ENCODE measurements around the gene FBXL19. TPM values are rescaled to one million over a fixed set of nuclear protein-coding genes. Genes with fewer than 3 reads are reported as not detected.
A peak's percentile ranks its signal among the peaks of the same experiment; 100 is the strongest.

FBXL19 gene
- polyA plus RNA-seq, 1 of the 3 experiments (the other 2 are of a cell fraction), result 20.6 TPM

DNA sequence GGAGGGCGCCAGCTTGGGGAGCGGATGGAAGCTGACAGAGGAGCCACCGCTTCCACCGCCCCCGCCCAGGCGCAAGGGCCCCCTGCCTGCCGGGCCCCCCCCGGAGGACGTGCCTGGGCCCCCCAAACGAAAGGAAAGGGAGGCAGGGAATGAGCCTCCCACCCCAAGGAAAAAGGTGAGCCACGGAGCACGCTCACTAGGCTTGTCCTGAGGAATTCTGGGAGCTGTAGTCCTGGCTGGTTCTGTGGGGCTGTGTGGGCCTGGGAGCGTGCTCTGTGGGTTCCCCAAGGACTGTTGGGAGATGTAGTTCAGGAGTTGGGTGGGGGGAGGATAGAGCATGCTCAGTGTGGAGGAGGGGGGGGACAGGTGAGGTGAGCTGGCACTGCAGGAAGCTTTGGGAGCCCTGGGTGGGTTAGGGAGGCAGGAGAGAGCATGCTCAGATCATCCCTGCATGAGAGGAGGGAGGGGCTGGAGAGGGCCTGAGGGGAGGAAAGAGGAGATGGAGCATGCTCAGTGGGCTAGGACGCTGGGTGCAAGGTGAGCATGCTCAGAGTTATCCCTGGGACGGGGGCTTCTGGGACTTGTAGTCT is 4.5 kb downstream of the FBXL19 start:
- Histone ChIP-seq H3K27me3 (ENCODE audit: insufficient read depth) (no peaks in the 10 kb centered on the region), H3K9me3 (no peaks in the 10 kb centered on the region), H3K4me3 (ENCODE audit: low read depth in 2 of 2, low read length in 1 of 2) (no peak overlapping the region; a peak in 1 of 4 replicates), H3K9ac (no peak overlapping the region), H3K9me2 (no peaks in the 10 kb centered on the region), H3K79me2 (ENCODE audit: insufficient read depth) (peaks cover 14% of the 10 kb centered on the region), H3K36me3 (replicated peaks in 1 of 2; ENCODE audit: control insufficient read depth in 1 of 2, insufficient read depth in 2 of 2, low read length in 1 of 2) (peaks cover 25 to 55% of the 10 kb centered on the region in 2 experiments), H3K4me2 (peak overlapping the region; percentile 41; the same call in 1 of the 2 replicates), H2AFZ (ENCODE audit: low read depth) (no peak overlapping the region), H3K27ac (ENCODE audit: low read depth in 2 of 2, low read length in 1 of 2) (peak overlapping the region in 1 of 2 experiments; percentile 58; a peak in 1 of 4 replicates), H3F3A (replicated peaks; ENCODE audit: insufficient read depth) (no peaks in the 10 kb centered on the region), H4K20me1 (ENCODE audit: insufficient read depth) (no peaks in the 10 kb centered on the region), H3K4me1 (ENCODE audit: control insufficient read depth in 1 of 2, insufficient read depth in 2 of 2, low read depth in 1 of 2, low read length in 1 of 2) (peaks cover 0 to 23% of the 10 kb centered on the region in 2 experiments; a peak in 1 of 4 replicates)
- 45% methylated on average over 7 of the region's 15 CpGs for WGBS (ENCODE audit: low lambda C conversion rate)
- POLR2A ChIA-PET, result interaction anchor here (1.0 to 1.2 kb wide), 3 partner anchors 14 to 190 kb away, joined by 3 to 4 read pairs (median 4); partner anchors contain the start of gene KAT8
- CTCF ChIA-PET, result interaction anchor here (1.3 to 4.6 kb wide), 4 partner anchors 14 to 83 kb away, joined by 3 to 39 read pairs (median 10); no protein-coding TSS in a partner anchor
- peak; percentile 95 for DNase-seq
- TF ChIP-seq NRF1 (IDR thresholded peaks at IDR 0.05; ENCODE audit: low read depth, low read length) (peak; percentile 86), CHD2 (IDR thresholded peaks at IDR 0.05; ENCODE audit: low read length, partially characterized antibody) (peak; percentile 53)
- TF ChIP-seq, protein P1, sequence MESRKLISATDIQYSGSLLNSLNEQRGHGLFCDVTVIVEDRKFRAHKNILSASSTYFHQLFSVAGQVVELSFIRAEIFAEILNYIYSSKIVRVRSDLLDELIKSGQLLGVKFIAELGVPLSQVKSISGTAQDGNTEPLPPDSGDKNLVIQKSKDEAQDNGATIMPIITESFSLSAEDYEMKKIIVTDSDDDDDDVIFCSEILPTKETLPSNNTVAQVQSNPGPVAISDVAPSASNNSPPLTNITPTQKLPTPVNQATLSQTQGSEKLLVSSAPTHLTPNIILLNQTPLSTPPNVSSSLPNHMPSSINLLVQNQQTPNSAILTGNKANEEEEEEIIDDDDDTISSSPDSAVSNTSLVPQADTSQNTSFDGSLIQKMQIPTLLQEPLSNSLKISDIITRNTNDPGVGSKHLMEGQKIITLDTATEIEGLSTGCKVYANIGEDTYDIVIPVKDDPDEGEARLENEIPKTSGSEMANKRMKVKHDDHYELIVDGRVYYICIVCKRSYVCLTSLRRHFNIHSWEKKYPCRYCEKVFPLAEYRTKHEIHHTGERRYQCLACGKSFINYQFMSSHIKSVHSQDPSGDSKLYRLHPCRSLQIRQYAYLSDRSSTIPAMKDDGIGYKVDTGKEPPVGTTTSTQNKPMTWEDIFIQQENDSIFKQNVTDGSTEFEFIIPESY (IDR thresholded peaks at IDR 0.05; ENCODE audit: borderline replicate concordance, low read depth), result no peak
- TF ChIP-seq, protein P2, sequence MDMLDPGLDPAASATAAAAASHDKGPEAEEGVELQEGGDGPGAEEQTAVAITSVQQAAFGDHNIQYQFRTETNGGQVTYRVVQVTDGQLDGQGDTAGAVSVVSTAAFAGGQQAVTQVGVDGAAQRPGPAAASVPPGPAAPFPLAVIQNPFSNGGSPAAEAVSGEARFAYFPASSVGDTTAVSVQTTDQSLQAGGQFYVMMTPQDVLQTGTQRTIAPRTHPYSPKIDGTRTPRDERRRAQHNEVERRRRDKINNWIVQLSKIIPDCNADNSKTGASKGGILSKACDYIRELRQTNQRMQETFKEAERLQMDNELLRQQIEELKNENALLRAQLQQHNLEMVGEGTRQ (IDR thresholded peaks at IDR 0.05; ENCODE audit: borderline replicate concordance, low read depth, low read length), result no peak

DNA sequence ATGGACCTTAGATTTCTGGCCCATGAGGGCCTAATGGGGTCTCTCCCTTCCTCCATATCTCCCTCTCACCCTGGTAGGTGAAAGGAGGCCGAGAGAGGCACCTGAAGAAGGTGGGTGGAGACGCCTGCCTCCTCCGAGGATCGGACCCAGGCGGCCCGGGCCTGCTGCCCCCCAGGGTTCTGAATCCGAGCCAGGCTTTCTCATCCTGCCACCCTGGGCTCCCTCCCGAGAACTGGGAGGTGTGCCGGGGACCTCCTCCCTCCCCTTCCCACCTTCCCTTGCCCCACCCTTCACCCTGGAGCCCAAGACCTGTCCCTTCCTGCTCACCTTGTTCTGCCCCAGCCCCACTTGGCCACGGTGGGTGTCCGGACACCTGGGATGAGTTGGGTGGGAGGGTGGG is 5.0 kb downstream of the FBXL19 start:
- 98% methylated on average over 7 of the region's 11 CpGs for WGBS (ENCODE audit: low lambda C conversion rate)
- H3K4me2 ChIP-seq, result no peak overlapping the region
- H3K9ac ChIP-seq, result no peak overlapping the region
- no peak for TF ChIP-seq MXI1 (IDR thresholded peaks at IDR 0.05; ENCODE audit: low read depth, low read length)
- no peak for TF ChIP-seq TAF1 (IDR thresholded peaks at IDR 0.05; ENCODE audit: borderline replicate concordance, low read depth, low read length)
- TF ChIP-seq, protein P3, sequence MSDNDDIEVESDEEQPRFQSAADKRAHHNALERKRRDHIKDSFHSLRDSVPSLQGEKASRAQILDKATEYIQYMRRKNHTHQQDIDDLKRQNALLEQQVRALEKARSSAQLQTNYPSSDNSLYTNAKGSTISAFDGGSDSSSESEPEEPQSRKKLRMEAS (IDR thresholded peaks at IDR 0.05; ENCODE audit: low read depth), result no peak
- TF ChIP-seq TEAD4 (IDR thresholded peaks at IDR 0.05; ENCODE audit: borderline replicate concordance, insufficient read depth), result no peak
- TF ChIP-seq, protein P4, sequence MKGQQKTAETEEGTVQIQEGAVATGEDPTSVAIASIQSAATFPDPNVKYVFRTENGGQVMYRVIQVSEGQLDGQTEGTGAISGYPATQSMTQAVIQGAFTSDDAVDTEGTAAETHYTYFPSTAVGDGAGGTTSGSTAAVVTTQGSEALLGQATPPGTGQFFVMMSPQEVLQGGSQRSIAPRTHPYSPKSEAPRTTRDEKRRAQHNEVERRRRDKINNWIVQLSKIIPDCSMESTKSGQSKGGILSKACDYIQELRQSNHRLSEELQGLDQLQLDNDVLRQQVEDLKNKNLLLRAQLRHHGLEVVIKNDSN (IDR thresholded peaks at IDR 0.05; ENCODE audit: borderline replicate concordance, low read depth), result no peak
- no peak for TF ChIP-seq EP300 (IDR thresholded peaks at IDR 0.05; ENCODE audit: borderline replicate concordance in 1 of 2, low read depth in 1 of 2, low read length in 1 of 2)
- no peak for TF ChIP-seq MEF2A (IDR thresholded peaks at IDR 0.05; ENCODE audit: borderline replicate concordance, low read depth)
- no peak for TF ChIP-seq RXRA (IDR thresholded peaks at IDR 0.05; ENCODE audit: borderline replicate concordance, low read depth)
- TF ChIP-seq FOXM1 (IDR thresholded peaks at IDR 0.05; ENCODE audit: low read depth), result no peak
- TF ChIP-seq NRF1 (IDR thresholded peaks at IDR 0.05; ENCODE audit: low read depth, low read length), result no peak
- TF ChIP-seq RFX5 (IDR thresholded peaks at IDR 0.05; ENCODE audit: low read length), result no peak
- no peaks in the 10 kb centered on the region for H3F3A ChIP-seq (replicated peaks; ENCODE audit: insufficient read depth)
- CTCF ChIA-PET, result interaction anchor here (2.2 to 4.6 kb wide), 3 partner anchors 14 to 84 kb away, joined by 10 to 39 read pairs (median 10); no protein-coding TSS in a partner anchor
- H3K27ac ChIP-seq (ENCODE audit: low read depth in 2 of 2, low read length in 1 of 2), result no peak overlapping the region; a peak in 1 of 4 replicates
- no peak overlapping the region for H3K4me3 ChIP-seq (ENCODE audit: low read depth in 2 of 2, low read length in 1 of 2)
- H4K20me1 ChIP-seq (ENCODE audit: insufficient read depth), result no peaks in the 10 kb centered on the region
- H3K27me3 ChIP-seq (ENCODE audit: insufficient read depth), result no peaks in the 10 kb centered on the region
- H2AFZ ChIP-seq (ENCODE audit: low read depth), result no peak overlapping the region
- H3K79me2 ChIP-seq (ENCODE audit: insufficient read depth), result peaks cover 14% of the 10 kb centered on the region
- H3K9me3 ChIP-seq, result no peaks in the 10 kb centered on the region
- peaks cover 28 to 55% of the 10 kb centered on the region in 2 experiments for H3K36me3 ChIP-seq (replicated peaks in 1 of 2; ENCODE audit: control insufficient read depth in 1 of 2, insufficient read depth in 2 of 2, low read length in 1 of 2)
- H3K9me2 ChIP-seq, result no peaks in the 10 kb centered on the region
- POLR2A ChIA-PET, result interaction anchor here (1.0 to 1.2 kb wide), 3 partner anchors 14 to 189 kb away, joined by 3 to 4 read pairs (median 4); partner anchors contain the start of gene KAT8
- H3K4me1 ChIP-seq (ENCODE audit: control insufficient read depth in 1 of 2, insufficient read depth in 2 of 2, low read depth in 1 of 2, low read length in 1 of 2), result peaks cover 0 to 23% of the 10 kb centered on the region in 2 experiments; a peak in 1 of 4 replicates
- DNase-seq, result no peak
